Cerebellar nuclear complex (tissue), 1 donor: ENCODE data around the gene SMU1.
"Not testable (repeated sequence)": the region's sequence is repeated elsewhere in the genome, so short reads cannot be mapped to it uniquely, and the experiment has no call there.

Experiments
- DNase-seq, 2 experiments: peaks; one replicate each; lab custom pipeline; 2025; lab: John Stamatoyannopoulos, UW

The SMU1 gene

DNA sequence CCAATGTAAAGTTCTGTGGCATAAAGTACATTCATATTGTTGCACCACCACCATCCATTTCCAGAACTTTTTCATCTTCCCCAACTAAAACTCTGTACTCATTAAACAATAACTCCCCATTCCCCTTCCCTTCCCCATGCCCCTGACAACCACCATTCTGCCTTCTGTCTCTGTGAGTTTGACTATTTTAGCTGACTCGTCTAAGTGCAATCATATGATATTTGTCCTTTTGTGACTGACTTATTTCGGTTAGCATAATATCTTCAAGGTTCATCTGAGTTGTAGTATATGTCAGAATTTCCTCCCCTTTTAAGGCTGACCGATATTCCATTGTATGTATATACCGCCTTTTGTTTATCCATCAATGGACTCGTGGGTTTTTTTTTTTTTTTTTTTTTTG is 29.0 kb upstream of the SMU1 start:
- DNase-seq: no peak

DNA sequence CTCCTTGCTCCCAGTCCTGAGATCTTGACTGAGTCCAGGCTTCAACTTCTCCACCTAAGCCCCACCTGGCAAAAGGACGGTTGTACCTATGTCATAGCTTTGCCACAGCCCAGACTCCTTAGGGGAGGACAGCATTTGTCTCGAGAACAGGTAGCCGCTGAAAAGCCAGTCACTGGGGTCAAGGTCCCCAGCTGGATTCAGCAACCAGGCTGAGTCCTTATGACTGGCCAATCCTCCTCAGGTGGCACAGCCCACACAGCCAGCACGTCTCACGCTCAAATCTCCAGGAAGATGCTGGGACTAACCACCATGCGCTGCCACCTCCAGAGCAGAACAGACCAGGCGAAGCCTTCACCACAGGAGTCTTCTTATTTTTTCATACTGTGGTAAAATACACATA is 27.9 kb upstream of the SMU1 start:
- no peak for DNase-seq

DNA sequence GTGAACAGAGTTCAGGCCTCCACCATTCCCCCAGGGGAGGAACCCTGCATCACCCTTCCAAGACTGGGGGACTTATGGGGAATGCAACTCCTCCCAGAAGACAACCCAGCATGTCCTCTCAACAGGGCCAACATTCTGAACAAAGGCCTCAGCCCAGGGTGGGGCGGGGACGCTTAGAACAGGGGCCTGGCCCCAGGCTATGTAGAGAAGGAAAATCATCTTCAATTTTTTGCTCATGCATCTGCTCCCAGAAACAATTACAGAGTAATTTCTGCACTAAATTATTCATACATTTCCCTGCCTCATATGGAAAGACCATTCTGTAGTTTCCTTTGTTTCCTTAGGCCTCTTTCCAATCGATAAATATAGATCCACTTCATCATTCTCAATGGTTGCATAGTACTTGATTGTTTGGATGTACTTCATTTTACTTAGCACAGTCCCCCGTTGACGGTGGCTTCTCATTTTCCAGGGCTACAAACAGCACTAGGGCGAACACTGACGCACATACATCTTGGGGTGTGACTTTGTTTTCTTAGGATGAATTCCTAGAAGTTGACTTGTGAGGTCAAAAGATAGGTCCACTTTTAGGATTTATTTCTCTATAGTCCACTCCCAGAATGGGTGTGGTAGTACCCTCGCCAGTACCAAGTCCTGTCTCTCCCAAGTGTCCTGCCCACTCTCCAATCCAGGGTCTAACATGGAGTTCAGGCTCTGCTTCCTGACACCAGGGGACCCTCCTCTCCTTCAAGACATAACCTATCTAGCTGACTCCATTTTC is 27.2 kb upstream of the SMU1 start:
- DNase-seq: no peak

DNA sequence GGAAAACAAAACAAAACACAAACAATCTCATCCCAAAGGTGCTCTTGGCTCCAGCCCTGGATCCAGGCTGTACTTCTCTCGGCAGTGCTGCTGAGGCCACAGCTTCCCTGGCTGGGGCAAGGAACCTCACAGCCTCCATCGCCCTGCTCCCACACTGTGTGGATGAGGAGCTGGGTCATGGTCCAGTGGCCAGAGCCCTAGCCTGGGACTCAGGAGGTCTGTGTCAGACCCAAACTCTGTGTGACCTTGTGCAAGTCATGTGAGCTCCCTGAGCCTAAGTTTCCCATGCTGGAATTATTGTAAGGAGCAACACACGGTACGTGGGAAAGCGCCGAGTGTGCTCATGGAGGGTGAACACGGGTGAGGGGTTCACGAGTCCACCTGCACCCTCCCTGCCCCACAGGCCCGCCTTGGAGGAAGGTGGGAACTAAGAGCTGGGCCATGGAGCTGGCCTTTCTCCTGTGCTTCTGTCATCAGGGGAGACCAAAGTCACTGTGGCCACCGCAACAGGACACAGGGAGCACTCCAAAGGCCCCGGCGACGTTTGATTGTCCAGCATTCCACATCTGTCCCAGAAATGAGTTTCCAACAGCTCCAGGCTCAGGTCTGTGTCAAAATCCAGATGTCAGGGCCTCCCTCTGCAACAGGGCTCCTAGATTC is 26.2 kb upstream of the SMU1 start:
- no peak for DNase-seq

DNA sequence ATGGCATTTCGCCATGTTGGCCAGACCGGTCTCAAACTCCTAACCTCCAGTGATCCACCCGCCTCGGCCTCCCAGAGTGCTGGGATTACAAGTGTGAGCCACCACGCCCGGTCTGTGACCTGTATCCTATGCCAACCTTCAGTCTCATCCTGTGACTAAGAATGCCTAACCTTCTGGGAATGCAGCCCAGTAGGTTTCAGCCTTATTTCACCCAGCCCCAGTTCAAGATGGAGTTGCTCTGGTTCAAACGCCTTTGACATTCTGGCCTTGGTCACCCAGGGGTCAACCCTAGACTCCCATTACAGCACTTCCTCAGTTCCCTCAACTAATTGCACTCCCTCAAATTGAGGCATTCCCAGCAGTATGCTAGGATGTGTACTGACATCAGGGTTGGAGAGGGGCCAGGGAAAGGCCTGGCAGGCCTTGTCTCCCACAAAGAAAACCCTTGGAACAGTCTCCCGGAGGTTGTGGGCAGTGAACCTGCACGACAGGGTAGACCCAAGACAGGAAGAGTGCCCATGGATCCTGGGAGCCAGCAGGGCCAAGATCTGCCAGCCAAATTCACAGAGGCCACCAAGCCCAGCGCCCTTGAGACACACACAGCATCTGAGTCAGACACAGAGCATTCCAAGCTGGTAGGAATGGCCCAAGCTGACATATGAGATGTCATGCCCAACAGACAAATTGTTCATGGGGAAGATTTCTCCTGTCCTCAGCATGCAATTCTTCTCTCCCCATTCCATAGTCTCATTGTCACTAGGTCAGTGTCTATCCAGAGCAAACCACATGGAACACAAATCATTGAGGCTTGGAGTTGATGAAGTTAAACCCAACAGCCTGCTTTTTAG is 24.9 kb upstream of the SMU1 start:
- DNase-seq: peak in 1 of 2 experiments; percentile 5

DNA sequence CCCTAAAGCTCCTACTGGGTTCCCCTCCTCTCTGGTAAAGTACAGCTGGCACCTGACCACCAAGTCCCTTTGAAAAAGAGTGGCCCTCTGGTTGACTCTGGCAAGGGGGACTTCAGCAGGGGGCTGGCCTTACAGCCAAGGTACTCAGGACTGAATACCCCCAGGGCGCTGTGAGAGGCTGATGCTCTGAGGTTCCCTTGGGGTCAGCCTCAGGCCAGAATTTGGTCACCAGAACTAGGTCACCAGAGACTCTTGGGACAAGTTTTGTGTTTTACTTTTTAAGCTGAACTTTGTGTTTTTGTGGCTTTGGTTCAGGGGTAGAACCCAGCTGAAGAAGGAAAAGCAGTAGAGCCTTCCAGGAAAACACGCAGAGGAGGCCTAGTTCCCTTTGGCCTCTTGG is 23.3 kb upstream of the SMU1 start:
- DNase-seq: no peak

DNA sequence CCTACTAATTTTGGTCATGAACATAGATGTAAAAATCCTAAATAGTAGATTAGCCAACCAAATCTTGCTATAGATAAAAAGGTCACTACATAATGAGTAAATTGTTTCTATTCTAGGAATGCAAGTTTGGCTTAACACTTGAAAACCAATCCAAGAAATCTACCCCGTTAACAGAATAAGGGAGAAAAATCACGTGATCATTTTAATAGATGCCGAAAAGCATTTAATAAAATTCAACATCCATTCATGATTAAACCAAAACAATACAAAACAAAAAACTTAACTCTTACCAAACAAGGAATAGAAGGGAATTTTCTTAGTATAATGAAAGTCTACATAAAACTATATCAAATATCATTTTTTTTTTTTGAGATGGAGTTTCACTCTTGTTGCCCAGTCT is 20.7 kb upstream of the SMU1 start:
- DNase-seq: no peak

DNA sequence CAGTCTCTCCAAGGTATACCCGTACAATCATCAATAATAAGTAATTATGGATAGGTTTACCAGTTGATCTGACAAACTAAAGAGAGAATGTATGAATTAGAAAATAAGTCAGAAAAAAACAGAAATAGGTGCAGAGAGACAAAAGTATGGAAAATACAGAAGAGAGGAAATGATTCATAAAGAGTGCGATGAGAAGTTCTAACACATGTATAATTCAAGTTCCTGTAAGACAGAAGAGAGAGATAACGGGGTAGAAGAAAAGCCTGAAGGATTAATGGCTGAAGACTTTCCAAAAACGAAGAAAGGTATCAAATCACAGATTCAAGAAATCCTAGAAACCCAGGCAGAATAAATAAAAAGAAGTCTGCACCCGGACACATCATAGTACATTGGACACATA is 16.2 kb upstream of the SMU1 start:
- DNase-seq: no peak

DNA sequence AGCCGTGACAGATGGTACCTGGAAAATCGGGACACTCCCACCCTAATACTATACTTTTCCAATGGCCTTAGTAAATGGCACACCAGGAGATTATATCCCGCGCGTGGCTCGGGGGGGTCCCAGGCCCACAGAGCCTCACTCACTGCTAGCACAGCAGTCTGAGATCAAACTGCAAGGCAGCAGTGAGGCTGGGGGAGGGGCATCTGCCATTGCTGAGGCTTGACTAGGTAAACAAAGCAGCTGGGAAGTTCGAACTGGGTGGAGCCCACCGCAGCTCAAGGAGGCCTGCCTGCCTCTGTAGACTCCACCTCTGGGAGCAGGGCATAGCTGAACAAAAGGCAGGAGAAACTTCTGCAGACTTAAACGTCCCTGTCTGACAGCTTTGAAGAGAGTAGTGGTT is 9.2 kb upstream of the SMU1 start:
- not testable (repeated sequence) for DNase-seq

DNA sequence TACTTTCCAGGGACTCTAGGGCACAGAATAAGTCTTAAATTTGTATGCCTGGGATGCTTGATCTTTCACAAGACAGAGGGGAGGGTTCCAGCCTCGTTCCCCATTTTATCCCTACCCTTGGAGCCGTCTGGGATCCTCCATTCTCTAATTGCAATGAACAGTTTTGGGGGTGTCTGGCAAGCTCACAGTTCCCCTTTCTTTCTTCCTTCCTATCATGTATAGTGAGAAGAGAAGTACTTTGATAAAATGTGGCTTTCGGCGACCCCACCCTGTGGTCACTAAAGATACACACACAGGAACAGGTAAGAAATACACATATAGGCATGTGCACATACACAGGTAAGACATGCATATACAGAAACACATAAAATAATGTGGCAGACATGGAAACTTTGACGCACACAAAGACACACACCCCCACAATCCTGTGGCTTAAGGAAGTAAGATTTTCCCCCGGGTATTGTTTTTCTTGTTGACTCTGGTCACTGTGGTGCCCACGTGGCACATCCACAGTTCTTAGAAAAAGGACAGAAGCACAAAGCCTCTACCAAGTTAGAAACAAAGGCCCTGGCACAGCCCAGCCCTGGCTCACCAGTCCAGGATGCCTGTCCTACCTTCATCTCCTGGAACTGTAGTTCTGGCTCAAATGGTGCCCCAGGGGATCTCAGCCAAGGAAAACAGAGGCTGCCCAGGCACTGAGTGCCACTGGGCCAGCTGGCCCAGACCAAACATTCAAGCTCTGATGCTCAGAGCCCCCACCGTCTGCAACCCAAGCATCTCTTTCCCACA is 6.3 kb upstream of the SMU1 start:
- DNase-seq: peak; percentile 7 to 66

DNA sequence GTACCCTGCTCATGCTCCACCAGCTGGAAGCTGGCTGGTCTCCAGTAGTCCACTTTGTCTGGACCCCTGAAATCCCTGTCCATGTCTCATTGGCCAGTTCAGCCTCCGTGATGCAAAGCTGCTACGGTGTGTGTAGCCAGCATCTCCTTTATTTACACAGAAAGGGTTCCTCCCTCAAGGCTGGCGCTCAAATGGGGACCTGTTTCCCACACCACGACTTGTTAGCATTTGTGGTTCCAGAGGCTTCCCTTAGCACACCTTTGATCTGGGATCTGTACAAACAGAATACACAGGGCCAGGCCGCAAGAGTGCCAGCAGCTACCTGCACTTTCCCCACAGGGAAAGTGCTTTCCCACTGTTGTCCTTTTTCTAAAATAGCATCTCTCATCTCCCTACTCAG is 5.7 kb upstream of the SMU1 start:
- DNase-seq: no peak

DNA sequence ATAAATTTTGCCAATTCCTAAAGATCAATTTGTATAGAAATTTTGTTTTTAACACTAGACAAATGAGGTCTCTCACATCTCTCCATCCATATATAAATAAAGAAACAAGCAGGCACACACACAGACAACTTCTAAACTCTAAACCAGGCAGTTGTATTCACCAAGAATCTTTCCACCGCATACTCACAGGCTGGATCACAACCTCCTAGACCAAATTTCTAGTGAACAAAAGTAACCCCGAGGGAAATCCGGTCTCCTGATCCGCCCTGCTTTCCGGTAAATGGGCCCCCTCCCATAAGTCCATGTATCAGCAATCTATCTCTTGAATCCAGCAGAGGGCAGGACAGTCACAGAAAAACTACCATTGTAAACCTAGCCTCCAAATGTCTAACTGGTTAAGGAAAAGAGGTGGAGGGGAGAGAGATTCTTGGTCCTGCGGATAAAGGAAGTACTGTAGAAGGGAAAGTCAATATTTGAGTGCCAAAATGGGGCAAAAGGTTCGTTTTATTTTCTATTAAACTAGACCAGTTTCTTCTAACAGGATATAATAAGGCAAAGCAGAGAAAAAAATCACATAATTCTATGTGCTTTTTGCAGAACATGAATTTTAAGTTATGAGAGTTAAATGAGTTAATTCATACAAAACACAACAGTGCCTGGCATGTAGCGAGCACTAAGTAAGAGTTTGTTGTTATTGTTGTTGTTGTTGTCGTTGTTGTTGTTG is 4.8 kb upstream of the SMU1 start:
- peak; percentile 3 to 57 for DNase-seq

DNA sequence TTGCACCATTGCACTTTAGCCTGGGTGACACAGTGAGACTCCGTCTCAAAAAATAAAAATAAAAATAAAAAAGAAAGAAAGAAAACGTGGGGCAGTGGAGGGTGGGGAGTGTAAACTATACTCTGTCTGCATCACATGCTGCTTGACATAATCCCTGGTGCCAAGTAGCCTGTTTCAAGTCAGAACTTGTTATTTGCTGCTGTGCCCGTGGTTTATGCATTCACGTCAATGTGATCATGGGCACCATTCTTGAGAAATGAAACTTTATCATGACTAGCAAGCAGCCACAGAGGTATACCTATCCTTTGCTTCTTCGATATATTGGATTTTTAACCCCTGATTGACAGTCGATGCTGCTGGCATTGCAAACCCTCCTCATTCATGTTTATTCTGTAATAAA is 4.1 kb upstream of the SMU1 start:
- no peak for DNase-seq

DNA sequence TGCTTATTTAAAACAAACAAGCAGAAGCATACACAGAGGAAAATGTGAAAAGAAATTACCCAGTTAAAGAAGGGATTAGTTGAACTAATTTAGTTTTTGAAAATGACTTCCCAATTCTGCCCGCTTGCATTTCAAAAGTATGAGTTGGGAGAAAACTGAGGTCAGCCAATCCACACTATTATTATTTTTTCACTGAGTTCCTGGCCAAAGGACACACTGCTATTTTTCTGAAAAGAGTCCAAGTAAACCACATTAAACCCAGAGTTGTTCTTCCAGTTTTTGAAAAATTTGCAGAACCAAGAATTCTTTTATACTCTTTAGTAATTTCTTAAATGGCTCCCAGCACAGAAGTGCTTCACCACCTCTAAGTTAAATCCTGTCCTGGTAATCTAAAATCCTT is 7.5 kb downstream of the SMU1 start:
- no peak for DNase-seq

DNA sequence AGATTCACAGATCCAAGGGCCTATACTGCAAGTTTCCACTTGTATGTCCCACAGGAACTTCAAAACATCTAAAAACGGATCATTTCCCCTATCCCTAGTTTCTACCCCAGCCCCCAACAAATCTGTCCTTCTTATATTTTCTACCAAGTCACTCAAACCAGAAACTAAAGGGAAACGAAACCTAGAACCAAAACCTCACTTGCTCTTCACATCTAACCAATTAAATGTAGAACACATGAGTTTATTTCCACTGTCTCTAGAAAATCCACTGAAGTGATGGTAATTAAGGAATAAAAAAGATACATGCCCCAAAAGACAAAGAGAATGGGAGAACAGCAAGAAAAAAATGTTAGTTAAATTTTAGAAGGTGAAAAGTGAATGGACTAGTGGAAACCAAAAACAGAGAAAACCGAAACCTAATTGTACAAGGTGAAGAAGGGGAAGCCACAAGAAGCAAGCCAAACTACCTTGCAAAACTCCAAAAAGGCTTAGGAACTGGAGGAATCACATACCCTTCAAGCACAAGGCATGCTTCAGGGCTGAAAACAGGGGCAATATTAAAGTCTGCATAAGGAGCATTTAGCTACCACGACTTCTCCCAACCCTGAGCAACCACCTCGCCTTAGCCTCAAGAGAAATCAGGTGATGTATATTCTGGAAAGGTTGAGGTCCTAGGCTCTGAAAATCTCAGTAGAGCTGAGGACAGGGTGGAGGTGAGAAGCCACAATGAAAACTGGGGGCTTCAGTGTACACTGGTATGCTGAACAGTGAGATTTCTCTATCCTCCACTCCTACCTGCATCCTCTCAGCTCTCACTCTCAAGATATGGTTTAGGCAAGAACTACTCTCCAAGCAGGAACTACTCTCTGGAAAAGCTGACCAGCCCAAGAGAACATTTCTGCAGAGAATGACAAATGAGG is 11.1 kb downstream of the SMU1 start:
- no peak for DNase-seq

DNA sequence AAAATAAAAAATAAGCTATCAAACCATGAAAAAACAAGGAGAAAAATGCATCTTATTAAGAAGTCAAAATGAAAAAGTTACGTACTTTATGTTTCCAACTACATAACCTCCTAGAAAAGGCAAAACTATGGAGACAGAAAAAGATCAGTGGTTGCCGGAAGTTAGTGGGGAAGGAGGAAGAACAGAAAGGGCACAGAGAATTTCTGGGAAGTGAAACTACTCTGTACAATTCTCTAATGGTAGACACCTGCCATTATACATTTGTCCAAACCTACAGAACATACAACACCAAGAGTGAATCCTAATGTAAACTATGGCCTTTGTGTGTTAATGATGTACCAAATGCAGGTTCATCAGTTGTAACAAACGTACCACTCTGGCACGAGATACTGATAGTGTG is 25.3 kb downstream of the SMU1 start:
- DNase-seq: no peak

DNA sequence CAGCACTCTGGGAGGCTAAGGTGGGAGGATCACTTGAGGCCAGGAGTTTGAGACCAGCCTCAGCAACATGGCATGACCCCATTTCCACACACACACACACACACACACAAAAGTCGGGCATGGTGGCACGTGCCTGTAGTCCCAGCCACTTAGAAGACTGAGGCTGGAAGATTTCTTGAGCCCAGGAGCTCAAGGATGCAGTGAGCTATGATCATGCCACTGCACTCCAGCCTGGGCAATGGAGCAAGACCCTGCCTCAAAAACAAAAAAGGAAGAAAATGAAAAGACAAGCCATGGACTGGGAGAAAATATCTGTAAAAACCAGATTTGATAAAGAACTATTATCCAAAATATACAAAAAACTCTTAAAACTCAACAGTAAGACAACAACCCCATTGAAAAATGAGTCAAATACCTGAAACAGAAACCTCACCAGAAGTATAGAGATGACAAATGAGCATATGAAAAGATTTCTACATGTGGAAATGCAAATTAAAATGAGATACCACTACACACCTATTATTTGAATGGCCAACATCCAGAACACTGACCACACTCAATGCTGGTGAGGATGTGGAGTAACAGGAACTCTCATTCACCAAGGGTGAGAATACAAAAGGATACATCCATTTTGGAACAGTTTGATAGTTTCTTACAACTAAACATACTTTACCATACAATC is 26.7 kb downstream of the SMU1 start:
- no peak for DNase-seq

DNA sequence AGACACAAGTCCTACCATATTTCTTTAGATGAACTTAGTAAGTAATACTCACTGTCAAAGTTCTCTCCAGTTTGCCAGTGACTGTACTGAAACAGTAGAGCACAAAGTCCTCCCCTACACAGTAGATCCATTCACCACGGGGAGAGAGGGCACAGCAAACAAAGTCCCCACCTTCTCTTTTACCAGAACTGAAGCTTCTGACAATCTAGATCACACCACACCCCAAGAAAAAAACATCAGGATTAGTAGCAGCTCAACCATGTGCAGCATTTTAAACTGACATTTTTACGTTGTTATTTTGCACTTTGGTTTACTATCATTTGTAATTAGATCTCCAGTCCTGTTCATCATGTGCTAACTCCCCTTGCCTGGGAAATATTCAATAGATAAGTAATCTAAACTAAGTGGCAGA is 28.4 kb downstream of the SMU1 start:
- no peak for DNase-seq

DNA sequence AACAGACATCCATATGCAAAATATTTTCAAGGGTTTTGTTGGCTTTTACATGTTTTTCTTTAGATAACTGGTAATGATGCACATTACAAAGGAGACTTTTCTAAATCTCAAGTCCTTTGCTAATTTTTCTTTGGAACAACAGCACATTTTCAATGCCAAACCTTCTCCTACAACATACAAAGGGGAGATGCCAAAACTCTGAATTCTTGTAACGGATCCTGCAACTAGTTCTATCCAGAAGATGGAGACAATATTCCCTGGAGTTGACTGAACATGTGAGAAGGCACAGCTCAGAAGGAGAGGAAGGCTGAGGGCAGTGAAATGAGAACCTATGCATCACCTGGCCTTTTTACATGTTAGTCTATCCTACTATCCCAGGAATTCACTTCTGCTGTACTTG is 30.4 kb downstream of the SMU1 start:
- DNase-seq: no peak
